GM12864 (cell line): ENCODE results near the gene KCNQ1.

ENCODE experiments used
- DNase-seq: peaks from one replicate; pipeline ENCODE4 v3.0.0-alpha.2; 2011; ENCODE audit warnings: low read depth
- H3K4me3 ChIP-seq: 2 replicates; pipeline ENCODE4 v1.5.1; 2011; ENCODE audit warnings: mild to moderate bottlenecking, low read depth, low read length, control low read depth
- CTCF ChIP-seq: IDR thresholded peaks from 2 replicates; pipeline ENCODE4 v1.5.1; 2011; ENCODE audit warnings: low read depth, mild to moderate bottlenecking, moderate library complexity, low read length, control low read depth, inconsistent platforms; ENCODE audit errors: missing control alignments

The KCNQ1 gene

GRCh38 chr11:2404735-2405196 is 40.0 kb upstream of the KCNQ1 start:
- no peak overlapping the region for H3K4me3 ChIP-seq
- DNase-seq = no peak
- TF ChIP-seq CTCF = no peak

- TF ChIP-seq CTCF = no peak
- no peak for DNase-seq
- H3K4me3 ChIP-seq = no peak overlapping the region
Measured at GRCh38 chr11:2406451-2406850, 38.4 kb upstream of the KCNQ1 start.

- no peak for DNase-seq
- H3K4me3 ChIP-seq = no peak overlapping the region
- no peak for TF ChIP-seq CTCF
Measured at GRCh38 chr11:2406878-2407410, 37.9 kb upstream of the KCNQ1 start.

- TF ChIP-seq CTCF = no peak
- no peak overlapping the region for H3K4me3 ChIP-seq
- no peak for DNase-seq
Measured at GRCh38 chr11:2408671-2409070, 36.1 kb upstream of the KCNQ1 start.

GRCh38 chr11:2409126-2409525 is 35.7 kb upstream of the KCNQ1 start:
- no peak for TF ChIP-seq CTCF
- no peak overlapping the region for H3K4me3 ChIP-seq
- no peak for DNase-seq

- DNase-seq = no peak
- no peak overlapping the region for H3K4me3 ChIP-seq
- no peak for TF ChIP-seq CTCF
Measured at GRCh38 chr11:2409611-2410468, 35.0 kb upstream of the KCNQ1 start.
